ENCODE results near the gene HOXB2. TPM values are rescaled to one million over a fixed set of nuclear protein-coding genes. Genes with fewer than 3 reads are reported as not detected.

Gene HOXB2
- polyA plus RNA-seq, 2 of the 4 experiments (the other 2 are of a cell fraction), result 0.65 to 2.6 TPM

DNA sequence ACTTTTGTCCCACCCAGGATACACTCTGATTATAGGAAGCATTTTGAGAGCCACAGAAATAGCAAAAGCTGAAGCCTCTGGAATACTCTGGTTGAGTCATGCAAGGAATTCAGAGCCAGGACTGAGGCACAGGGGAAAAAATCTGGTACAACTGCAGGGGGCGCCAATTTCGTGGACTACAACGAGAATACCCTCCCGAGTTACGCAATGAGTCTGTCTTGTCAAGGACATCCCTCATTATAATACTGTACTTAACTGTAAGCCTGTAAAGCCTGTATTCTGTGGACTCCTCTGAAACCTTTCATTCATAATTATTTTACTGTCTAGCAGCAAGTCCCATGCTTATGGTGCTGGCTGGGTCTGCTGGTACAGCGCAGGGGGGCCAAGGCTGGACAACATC lies 21.9 kb downstream of the HOXB2 start (continued):
- no peak for TF ChIP-seq JUNB (IDR thresholded peaks at IDR 0.05)

DNA sequence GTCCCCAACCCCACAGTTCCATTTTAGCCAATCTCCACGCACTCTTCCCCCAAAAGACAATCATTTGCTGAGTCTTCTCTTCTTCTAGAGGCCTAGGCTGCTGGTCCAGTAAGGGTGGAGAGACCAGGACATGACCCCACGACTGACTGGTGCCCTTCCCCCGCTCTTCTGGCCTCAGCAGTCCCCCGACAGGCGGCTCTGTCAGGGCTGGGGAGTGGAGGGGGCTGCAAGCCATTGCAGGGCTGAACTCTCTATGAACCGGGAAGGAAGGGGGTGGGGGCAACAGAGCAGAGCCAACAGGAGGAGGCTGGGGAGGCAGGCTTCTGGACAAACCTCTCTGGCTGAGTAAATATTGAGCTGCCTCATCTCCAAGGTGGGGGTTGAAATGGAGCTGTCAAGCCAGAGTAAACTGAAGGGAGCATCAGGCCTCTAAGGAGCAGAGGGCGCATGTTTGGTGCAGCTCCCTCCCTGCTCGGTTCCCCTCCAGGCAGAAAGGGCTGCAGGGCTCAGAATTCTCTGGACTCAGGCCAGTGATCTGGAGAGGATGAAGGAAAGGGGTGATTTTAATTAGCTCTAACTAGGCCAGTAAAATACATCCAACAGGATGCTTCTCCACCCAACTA lies 22.8 kb downstream of the HOXB2 start:
- Histone ChIP-seq H3K4me1 (peaks cover 44% of the 10 kb centered on the region), H3K4me2 (peak overlapping the region; percentile 66), H3K9me3 (no peaks in the 10 kb centered on the region), H3K27ac (peak overlapping the region; percentile 77 to 80), H3K4me3 (no peak overlapping the region)
- TF ChIP-seq HOXB13 (CRISPR knock-in tag; IDR thresholded peaks at IDR 0.05; ENCODE audit: low read depth), result peak; percentile 13; the same call in 1 of the 2 replicates
- no peak for TF ChIP-seq HDAC2 (IDR thresholded peaks at IDR 0.05)
- peak; percentile 18 to 50; a peak in 1 of 5 replicates for TF ChIP-seq JUN (IDR thresholded peaks at IDR 0.05)
- TF ChIP-seq GATA3 (IDR thresholded peaks at IDR 0.05; ENCODE audit: borderline replicate concordance), result peak; percentile 77
- TF ChIP-seq RARB (CRISPR knock-in tag; IDR thresholded peaks at IDR 0.05), result peak; percentile 82
- no peak for TF ChIP-seq PHF8 (IDR thresholded peaks at IDR 0.05; ENCODE audit: borderline replicate concordance, low read depth)
- TF ChIP-seq, protein P1, sequence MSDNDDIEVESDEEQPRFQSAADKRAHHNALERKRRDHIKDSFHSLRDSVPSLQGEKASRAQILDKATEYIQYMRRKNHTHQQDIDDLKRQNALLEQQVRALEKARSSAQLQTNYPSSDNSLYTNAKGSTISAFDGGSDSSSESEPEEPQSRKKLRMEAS (IDR thresholded peaks at IDR 0.05), result peak; percentile 55
- peak in 1 of 2 experiments; percentile 10; a peak in 2 of 5 replicates for TF ChIP-seq RAD21 (conservative IDR thresholded peaks at IDR 0.05 in 1 of 2, IDR thresholded peaks at IDR 0.05 in 1 of 2)
- TF ChIP-seq EP300 (IDR thresholded peaks at IDR 0.05), result peak in 1 of 2 experiments; percentile 52; a peak in 1 of 5 replicates
- TF ChIP-seq, protein P2, sequence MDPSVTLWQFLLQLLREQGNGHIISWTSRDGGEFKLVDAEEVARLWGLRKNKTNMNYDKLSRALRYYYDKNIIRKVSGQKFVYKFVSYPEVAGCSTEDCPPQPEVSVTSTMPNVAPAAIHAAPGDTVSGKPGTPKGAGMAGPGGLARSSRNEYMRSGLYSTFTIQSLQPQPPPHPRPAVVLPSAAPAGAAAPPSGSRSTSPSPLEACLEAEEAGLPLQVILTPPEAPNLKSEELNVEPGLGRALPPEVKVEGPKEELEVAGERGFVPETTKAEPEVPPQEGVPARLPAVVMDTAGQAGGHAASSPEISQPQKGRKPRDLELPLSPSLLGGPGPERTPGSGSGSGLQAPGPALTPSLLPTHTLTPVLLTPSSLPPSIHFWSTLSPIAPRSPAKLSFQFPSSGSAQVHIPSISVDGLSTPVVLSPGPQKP (IDR thresholded peaks at IDR 0.05; ENCODE audit: low read depth, low read length), result no peak
- TF ChIP-seq CEBPB (IDR thresholded peaks at IDR 0.05), result peak in 1 of 2 experiments; percentile 36; a peak in 1 of 4 replicates
- 0 out of 2 replicates have a peak, but pooled peaks have one; percentile 16 for TF ChIP-seq FOXS1 (CRISPR knock-in tag; IDR thresholded peaks at IDR 0.05)
- CTCF ChIA-PET, result interaction anchor here (0.6 to 2.1 kb wide), 13 partner anchors 9 to 186 kb away, joined by 3 to 7 read pairs (median 4); no protein-coding TSS in a partner anchor
- FAIRE-seq (no peak), ATAC-seq (peak; percentile 84 to 94), DNase-seq (ENCODE audit: low read depth in 1 of 2, low spot score in 1 of 2) (peak; percentile 59 to 95)
- POLR2A ChIA-PET, result interaction anchor here (0.6 to 0.7 kb wide), 2 partner anchors 16 to 33 kb away, joined by 3 to 4 read pairs; no protein-coding TSS in a partner anchor
- WGBS (ENCODE audit: missing lambda C conversion rate), result 15% methylated on average over 8 of the region's 8 CpGs

DNA sequence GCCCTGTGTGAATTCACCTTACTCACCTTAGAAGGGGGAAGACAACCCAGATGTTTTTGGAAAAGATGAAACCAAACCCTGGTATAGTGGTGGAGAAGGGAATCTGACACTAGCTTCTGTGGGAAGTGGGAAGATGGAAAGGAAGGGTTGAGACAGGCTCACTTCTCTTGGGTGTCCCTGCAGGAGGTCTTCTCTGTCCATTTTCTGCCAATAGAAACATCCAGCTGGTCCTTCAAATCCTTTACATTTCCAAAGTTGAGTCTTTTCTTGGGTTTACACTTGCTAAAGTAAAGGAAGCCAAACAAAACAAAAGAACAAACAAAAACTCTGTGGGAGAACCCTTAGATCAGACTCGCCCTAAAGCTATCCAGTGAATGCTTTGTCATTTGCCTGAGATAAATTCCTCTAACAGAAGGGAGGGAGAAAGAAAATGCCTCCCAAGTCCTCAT lies 24.3 kb downstream of the HOXB2 start:
- TF ChIP-seq, protein P3, sequence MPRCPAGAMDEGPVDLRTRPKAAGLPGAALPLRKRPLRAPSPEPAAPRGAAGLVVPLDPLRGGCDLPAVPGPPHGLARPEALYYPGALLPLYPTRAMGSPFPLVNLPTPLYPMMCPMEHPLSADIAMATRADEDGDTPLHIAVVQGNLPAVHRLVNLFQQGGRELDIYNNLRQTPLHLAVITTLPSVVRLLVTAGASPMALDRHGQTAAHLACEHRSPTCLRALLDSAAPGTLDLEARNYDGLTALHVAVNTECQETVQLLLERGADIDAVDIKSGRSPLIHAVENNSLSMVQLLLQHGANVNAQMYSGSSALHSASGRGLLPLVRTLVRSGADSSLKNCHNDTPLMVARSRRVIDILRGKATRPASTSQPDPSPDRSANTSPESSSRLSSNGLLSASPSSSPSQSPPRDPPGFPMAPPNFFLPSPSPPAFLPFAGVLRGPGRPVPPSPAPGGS (IDR thresholded peaks at IDR 0.05), result no peak
- TF ChIP-seq KDM5A (IDR thresholded peaks at IDR 0.05), result no peak
- no peak for TF ChIP-seq TP53 (CRISPR knock-in tag; IDR thresholded peaks at IDR 0.05)
- peak in 1 of 2 experiments; percentile 39; a peak in 3 of 6 replicates for ATAC-seq
- H3K9me3 ChIP-seq, result no peaks in the 10 kb centered on the region
- FAIRE-seq, result no peak
- peak overlapping the region; percentile 77 to 80 for H3K27ac ChIP-seq
- no peak overlapping the region for H3K4me3 ChIP-seq
- DNase-seq (ENCODE audit: low read depth in 1 of 2, low spot score in 1 of 2), result peak in 1 of 2 experiments; percentile 84
- peak overlapping the region; percentile 66 for H3K4me2 ChIP-seq
- ChIA-PET CTCF (interaction anchor here (0.5 to 2.5 kb wide), 9 partner anchors 8 to 380 kb away, joined by 3 to 11 read pairs (median 4); no protein-coding TSS in a partner anchor), POLR2A (interaction anchor here (0.7 to 0.9 kb wide), 2 partner anchors 15 to 92 kb away, joined by 3 read pairs; no protein-coding TSS in a partner anchor)
- WGBS (ENCODE audit: missing lambda C conversion rate), result 7% methylated on average over 1 of the region's 1 CpG
- peaks cover 57% of the 10 kb centered on the region for H3K4me1 ChIP-seq

DNA sequence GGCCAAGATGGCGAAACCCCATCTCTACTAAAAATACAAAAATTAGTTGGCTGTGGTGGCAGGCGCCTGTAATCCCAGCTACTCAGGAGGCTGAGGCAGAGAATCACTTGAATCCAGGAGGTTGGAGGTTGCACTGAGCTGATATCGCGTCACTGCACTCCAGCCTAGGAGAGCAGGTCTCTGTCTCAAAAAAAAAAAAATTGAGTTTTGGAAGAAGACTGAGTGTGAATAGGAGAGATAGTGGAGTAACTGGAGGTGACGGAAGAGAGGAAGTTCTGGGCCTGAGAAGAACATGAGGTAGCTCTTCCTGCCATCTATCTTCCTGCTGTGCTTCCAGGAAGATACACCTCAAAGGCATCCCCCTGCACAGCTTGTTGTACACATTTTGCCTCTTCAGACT lies 25.5 kb downstream of the HOXB2 start:
- TF ChIP-seq NPAS2 (CRISPR knock-in tag; IDR thresholded peaks at IDR 0.05; ENCODE audit: borderline replicate concordance) (no peak), MAZ (IDR thresholded peaks at IDR 0.05; ENCODE audit: borderline replicate concordance, low read depth, low read length) (no peak), JUN (IDR thresholded peaks at IDR 0.05) (no peak), HOXA7 (CRISPR knock-in tag; IDR thresholded peaks at IDR 0.05) (no peak), TP53 (CRISPR knock-in tag; IDR thresholded peaks at IDR 0.05) (no peak), FOXS1 (CRISPR knock-in tag; IDR thresholded peaks at IDR 0.05) (no peak), CBX8 (IDR thresholded peaks at IDR 0.05) (no peak)
- DNase-seq (ENCODE audit: low read depth in 1 of 2, low spot score in 1 of 2) (no peak), ATAC-seq (no peak), FAIRE-seq (no peak)
- Histone ChIP-seq H3K4me2 (no peak overlapping the region), H3K9me3 (no peaks in the 10 kb centered on the region), H3K4me3 (no peak overlapping the region), H3K4me1 (peaks cover 57% of the 10 kb centered on the region), H3K27ac (peak overlapping the region; percentile 77 to 80; a peak in 4 of 6 replicates)
- 89% methylated on average over 5 of the region's 5 CpGs for WGBS (ENCODE audit: missing lambda C conversion rate)
- POLR2A ChIA-PET, result no interaction called here
- CTCF ChIA-PET, result interaction anchor here (0.6 to 2.5 kb wide), 7 partner anchors 9 to 446 kb away, joined by 3 to 11 read pairs (median 4); no protein-coding TSS in a partner anchor

Measured in A549 (cell line).